Kidney glomerular epithelial cell (primary cell): ENCODE measurements around the gene MEF2A.
A peak's percentile ranks its signal among the peaks of the same experiment; 100 is the strongest.

Source experiments
- DNase-seq: peaks from one replicate; lab custom pipeline; 2025; lab: John Stamatoyannopoulos, UW

Gene MEF2A

DNA sequence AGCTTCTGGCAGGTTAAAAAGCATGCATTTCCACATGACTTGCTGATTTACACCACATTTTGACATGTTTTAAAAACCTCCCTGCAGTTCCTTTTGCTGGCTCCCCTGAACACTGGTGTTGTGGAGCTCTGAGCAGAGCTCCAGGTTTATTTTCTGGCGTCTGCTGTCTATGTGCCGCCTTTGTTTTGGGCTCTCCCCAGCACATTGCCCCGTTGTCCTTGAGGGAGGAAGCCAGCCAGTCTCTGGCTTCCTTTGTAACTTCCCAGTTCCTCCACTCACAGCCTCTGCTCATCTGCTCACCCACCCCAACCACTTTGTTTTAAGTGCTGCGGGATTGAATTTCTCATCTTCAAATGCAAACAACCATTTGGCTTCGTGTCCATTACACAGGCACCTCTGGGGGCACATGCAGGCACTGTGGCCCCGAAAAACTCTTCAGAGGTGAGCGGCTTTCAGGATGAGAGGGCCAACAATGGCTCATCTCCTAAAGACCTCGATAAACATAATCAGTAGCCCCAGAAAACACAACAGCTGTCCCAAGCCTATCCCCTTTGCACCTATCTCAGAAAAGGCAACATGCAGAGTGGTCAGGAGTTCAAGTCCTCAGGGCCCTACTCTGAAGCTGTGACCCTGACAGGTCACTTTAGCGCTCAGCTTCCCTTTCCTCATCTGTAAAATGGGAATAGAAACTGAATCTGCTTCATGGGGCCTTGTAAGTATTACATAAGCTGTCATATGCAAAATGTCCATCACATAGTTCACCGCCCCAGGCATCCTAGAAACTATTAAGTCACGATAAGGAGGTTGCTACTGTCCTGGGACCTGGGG, 1.3 kb upstream of the MEF2A start:
- peak; percentile 6 for DNase-seq

GRCh38 chr15:99565049-99565298, 810 bp upstream of the MEF2A start:
- no peak for DNase-seq

GRCh38 chr15:99566157-99566897, 543 bp downstream of the MEF2A start:
- DNase-seq = no peak

DNA sequence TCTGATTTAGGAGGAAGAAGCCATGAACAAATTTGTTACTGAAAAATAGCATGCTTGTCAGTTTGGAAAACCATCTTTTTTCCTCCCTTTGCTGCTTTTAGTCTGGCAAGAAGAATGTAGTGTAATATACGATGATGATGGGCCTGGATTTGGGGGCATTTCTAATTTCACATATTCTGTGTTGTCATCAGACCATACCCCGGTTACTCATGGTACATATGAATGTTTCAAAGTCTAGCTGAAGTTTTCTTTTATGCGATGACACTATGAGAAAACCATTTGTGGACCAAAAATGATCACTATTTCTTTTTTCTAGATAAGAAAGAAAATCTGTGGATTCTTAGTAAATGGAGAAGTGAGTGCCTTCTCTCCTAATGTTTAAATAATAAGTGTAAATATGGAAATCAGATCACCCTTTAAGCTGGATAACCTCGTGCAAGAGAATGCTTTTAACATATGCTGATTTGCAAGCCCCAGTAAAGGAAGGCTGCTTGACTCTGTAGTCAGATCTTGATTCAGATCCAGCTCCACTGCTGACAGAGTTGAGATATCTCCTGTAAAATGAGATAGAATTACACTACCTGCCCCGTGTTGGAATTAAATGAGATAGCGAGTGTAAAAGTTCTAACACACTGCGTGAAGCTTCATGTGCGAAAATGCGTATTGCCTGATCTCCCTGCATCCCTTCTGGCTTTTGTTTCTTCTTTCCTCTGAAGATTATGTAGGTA, 3.0 kb downstream of the MEF2A start:
- no peak for DNase-seq

- DNase-seq = no peak
Measured at GRCh38 chr15:99571299-99571698, 5.5 kb downstream of the MEF2A start.

- DNase-seq = no peak
Measured at GRCh38 chr15:99574048-99574447, 8.3 kb downstream of the MEF2A start.

- DNase-seq = no peak
Measured at GRCh38 chr15:99574502-99574901, 8.7 kb downstream of the MEF2A start.

DNA sequence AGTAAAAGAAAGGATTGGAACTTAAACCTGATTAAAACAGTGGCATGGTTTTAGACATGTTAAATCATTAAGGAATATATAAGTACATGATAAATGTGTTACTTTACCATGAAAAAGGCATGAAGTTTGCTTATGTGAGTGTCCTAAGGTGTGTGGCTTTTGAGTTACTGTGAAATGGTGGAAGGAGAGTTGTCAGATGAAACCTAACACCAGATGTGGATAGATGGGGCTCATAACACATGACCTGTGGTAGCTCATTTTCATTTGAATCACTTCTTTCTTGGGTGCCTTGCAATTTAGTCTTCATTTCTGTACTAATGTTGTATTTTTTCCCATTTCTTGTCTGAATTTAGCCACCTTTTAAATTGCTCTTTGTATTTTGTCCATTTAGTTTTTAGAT, 13.0 kb downstream of the MEF2A start:
- DNase-seq = no peak

DNA sequence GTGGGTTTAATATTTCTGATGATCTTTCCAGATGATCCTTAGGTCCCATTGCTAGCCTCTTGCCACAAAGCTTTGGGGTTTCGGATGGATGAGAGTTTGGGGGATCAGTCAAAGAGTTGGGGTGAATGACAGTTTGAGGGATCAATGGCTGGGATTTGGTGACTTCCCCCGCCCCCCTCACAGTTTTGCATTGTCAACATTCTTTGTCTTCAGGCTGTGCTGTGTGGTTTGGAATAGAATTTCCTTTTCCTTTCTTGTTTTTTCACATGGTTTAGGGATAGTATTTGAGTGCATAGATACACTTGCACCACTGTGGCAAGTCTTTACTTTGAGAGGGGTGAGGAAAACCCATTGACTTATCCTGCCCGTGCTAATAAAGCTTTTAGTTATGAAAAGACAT, 14.3 kb downstream of the MEF2A start:
- no peak for DNase-seq

GRCh38 chr15:99582508-99582960, 16.8 kb downstream of the MEF2A start:
- no peak for DNase-seq

GRCh38 chr15:99584081-99584600, 18.4 kb downstream of the MEF2A start:
- no peak for DNase-seq

DNA sequence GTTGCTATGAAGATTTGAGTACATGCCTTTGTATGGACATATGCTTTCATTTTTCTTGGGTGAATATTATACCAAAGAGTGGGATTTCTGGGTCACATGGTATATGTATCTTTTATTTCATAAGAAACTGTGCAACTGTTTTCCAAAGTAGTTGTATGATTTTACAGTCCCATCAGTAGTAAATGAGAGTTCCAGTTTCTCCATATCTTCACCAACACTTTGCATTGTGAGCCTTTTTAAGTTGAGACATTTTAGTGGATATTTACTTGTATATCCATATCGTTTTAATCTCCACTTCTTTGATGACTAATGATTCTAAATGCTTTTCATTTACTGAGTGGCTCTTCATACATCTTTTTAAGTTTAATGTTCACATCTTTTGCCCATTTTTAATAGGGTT, 20.3 kb downstream of the MEF2A start:
- DNase-seq = no peak

DNA sequence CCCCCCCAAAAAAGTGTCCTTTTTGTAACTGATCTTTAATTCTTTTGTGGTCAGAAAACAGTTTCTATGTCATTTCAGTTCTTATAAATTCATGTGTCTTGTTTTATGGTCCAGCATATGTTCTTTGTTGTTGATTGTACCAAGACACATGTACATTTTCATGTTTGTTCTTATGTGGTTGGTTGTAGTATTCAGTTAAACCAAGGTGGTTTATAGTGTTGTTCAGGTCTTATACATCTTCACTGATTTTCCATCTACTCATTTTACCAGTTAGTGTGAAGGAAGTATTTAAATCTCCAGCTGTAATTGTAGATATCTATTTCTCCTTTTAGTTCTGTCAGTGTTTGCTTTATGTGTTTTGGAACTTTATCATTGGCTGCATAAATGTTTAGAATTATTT, 24.0 kb downstream of the MEF2A start:
- DNase-seq = no peak

GRCh38 chr15:99590913-99591646, 25.3 kb downstream of the MEF2A start:
- DNase-seq = no peak

DNA sequence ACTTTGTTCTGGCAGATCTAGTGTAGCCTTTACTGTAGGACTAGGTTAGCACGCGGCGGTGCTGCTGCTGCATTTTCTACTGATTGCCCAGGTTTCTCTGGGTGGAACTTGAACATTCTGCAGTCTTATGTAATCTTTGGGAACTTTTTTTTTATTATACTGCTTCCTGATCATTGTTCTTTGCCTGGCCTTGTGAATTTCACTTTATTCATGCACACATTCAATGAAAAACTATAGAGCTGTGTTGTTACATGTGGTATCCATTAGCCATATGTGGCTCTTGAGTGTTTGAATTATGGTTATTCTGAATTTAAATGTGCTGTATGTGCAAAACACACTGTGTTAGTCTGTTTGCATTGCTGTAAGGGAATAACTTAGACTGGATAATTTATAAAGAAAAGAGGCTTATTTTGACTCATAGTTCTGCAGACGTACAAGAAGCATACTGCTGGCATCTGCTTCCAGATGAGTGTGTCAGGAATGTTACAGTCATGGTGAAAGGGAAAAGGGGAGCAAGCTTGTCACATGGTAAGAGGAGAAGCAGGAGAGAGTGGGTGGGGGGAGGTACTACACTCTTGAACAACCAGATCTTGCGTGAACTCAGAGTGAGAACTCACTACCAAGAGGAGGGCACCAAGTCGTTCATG, 26.5 kb downstream of the MEF2A start:
- DNase-seq = no peak

DNA sequence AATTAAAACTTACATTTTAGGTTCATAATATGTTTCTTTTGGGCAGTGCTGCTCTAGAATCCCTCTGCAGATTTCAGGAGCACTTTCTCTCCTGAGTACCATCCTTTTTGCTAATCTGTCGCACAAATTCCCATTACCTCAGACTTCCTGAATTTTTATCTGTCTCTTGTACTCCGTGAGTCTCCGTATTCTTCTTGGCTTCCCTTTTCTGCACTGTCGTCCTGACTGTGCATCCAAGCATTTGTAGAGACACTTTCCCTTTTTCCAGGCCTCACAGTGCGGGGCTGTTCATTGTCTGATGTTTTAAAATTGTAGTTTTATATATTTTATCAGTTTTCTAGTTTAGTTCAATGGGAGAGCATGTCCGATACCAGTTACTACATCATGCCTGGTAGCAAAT, 27.3 kb downstream of the MEF2A start:
- DNase-seq = no peak

GRCh38 chr15:99594916-99595315, 29.1 kb downstream of the MEF2A start:
- no peak for DNase-seq

DNA sequence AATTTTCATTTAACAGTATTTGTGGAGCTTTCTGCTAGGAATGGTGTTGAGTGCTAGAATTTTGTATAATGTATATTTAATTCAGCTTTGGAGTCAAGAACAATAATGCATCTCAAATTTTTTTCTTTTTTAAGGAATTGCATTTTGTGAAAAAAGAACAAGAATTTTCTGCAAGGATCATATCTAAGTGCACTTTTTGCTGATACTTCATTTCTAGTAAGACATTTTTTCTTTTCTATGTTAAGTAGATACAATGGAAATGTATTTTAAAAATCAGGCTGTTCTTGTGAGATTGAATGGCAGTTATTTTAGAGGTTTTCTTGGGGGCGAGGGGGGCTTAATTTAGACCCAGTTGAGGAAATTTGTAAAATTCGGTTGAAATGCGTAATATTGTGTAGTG, 32.5 kb downstream of the MEF2A start:
- DNase-seq = no peak

DNA sequence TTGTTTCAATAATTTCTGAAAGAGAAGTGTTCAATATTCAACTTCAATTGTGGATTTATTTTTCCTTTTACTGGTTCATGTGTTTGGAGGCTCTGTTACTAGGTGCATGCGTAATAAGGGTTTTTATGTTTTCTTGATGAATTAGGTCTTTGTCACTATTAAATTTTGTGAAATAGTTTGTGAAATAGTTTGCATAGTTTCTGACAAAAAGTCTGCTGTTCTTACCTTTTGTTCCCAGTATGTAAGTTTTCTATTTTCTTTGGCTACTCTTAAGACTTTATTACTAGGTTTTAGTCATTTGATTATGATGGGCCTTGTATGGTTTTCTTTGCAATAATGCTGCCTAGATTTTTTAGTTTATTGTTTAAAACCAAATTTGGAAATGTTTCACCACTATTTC, 38.0 kb downstream of the MEF2A start:
- no peak for DNase-seq

DNA sequence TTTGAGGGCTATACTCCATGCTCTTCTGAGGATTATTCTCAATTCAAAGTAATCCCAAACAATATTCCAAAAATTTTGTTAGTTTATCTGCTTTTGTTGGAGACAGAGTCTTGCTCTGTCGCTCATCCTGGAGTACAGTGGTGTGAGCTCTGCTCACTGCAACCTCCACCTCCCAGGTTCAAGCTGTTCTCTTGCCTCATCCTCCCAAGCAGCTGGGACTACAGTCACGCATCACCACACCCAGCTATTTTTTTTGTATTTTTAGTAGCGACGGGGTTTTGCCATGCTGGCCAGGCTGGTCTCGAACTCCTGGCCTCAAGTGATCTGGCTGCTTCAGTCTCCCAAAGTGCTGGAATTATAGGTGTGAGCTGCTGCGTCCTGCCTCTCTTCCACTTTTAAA, 39.1 kb downstream of the MEF2A start:
- DNase-seq = peak; percentile 32

DNA sequence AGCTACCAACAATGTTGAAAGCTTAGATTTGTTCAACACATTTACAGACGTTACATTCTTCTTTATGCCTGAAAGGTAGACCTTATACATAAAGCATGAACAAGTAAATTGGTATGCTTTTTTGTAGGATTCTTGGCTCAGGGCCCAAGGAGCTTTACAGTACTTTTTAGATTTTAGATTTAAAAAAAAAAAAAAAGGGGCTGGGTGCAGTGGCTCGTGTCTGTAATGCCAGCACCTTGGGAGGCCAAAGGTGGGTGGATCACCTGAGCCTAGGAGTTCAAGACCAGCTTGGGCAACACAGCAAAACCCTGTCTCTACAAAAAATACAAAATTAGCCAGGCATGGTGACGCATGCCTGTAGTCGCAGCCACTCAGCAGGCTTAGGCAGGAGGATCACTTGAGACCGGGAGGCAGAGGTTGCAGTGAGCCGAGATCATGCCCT, 39.7 kb downstream of the MEF2A start:
- no peak for DNase-seq

DNA sequence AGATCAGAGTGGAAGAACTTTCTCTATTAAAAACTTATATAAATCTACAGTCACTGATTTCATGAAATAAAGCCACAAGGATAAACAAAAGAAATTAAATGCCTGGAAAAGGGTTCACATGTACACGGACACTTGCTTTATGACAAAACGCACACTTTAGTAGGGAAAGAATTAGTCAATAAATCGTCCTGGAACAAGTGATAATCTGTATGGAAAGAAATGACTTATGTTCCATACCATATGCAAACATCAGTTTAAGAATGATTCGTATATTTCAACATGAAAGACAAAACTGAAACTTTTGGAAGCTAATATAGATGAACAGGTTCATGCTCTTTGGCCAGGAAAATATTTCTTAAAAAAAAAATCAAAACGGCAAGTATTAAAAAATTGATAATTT, 40.2 kb downstream of the MEF2A start:
- no peak for DNase-seq
